Prostate gland (tissue), 2 donors: ENCODE measurements around the gene CLEC16A.

Source experiments
- POLR2A ChIP-seq: fragments of 450-650 bp; IDR thresholded peaks from one replicate; pipeline ENCODE4 v1.6.1; 2016; ENCODE audit warnings: antibody characterized with exemption, mild to moderate bottlenecking
- TF ChIP-seq, protein P1 (sequence below), 4 experiments: fragments of 200-600 bp in 2 of 4; fragments of 450-650 bp in 2 of 4; sonication (generic) in 2 of 4; IDR thresholded peaks; 1 replicate in 3 of 4; 2 replicates in 1 of 4; pipeline ENCODE4 v1.5.1; 2016 to 2019; ENCODE audit warnings: antibody characterized with exemption in 4 of 4, mild to moderate bottlenecking in 2 of 4, moderate library complexity in 2 of 4

DNA sequence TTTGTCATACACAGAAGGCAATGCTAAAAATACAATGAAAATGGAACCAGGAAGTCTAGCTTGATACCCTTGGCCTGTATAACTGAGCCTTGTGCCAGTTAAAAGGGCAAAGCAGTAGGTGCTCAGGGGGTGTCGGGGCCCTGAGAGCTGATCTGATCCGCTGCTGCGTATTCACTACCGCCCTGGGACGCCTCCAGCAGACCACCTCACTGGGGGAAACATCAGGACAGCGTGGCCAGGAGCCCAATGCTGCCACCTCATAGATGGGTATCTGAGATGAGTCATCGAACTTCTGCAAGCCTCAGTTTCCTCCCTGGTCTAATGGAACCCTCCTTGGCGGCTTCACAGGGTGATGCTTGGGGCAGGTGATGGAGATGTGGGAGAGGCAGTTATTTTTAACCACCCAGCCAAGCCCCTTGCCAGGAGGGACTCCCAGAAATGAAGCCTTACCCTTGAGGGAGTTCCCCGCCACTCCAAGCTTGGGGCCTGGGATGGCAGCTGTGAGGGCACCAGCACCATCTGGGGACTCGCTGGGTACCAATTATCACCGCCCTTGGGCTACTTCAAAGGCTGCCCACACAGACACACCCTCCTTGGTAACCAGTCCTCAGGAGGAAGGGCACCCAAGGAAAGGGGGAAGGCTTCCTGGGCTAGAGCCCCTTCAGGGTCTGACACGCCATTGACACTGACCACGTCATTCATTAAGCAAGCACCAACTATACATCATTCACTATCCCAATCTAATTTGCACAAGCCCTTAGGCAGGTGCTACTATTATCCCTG lies 9.8 kb upstream of the CLEC16A start:
- TF ChIP-seq, protein P1, sequence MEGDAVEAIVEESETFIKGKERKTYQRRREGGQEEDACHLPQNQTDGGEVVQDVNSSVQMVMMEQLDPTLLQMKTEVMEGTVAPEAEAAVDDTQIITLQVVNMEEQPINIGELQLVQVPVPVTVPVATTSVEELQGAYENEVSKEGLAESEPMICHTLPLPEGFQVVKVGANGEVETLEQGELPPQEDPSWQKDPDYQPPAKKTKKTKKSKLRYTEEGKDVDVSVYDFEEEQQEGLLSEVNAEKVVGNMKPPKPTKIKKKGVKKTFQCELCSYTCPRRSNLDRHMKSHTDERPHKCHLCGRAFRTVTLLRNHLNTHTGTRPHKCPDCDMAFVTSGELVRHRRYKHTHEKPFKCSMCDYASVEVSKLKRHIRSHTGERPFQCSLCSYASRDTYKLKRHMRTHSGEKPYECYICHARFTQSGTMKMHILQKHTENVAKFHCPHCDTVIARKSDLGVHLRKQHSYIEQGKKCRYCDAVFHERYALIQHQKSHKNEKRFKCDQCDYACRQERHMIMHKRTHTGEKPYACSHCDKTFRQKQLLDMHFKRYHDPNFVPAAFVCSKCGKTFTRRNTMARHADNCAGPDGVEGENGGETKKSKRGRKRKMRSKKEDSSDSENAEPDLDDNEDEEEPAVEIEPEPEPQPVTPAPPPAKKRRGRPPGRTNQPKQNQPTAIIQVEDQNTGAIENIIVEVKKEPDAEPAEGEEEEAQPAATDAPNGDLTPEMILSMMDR (IDR thresholded peaks at IDR 0.05) = no peak
- no peak for TF ChIP-seq POLR2A
